Body of pancreas (tissue), 4 donors: ENCODE measurements around the gene SART1. TPM values are rescaled to one million over a fixed set of nuclear protein-coding genes. Genes with fewer than 3 reads are reported as not detected.

Experiments
- ATAC-seq: fragments of 150-250 bp; one replicate; pipeline ENCODE4 v1.9.1; 2016
- DNase-seq, 4 donors: peaks; one replicate each; pipeline ENCODE4 v3.0.0-alpha.2; 2019
- H3K27ac ChIP-seq, 4 donors: fragments of 200-600 bp; sonication (generic); 1 replicate in 3 of 4; 2 replicates in 1 of 4; pipeline versions ENCODE4 v1.5.1 to v1.6.1; 2016 to 2019; ENCODE audit warnings: mild to moderate bottlenecking in 1 of 4, mixed read lengths in 1 of 4, moderate library complexity in 1 of 4
- H3K27me3 ChIP-seq, 2 donors: fragments of 200-600 bp; sonication (generic); one replicate each; pipeline ENCODE4 v1.6.0; 2016; ENCODE audit warnings: mild to moderate bottlenecking in 1 of 2
- H3K36me3 ChIP-seq, 2 donors: fragments of 200-600 bp; sonication (generic); replicated peaks in 1 of 2; 2 replicates each; pipeline ENCODE4 v1.5.1; 2016; ENCODE audit warnings: low read depth in 2 of 2; ENCODE audit not compliant: insufficient read depth in 1 of 2
- H3K4me1 ChIP-seq: fragments of 200-600 bp; sonication (generic); one replicate; pipeline ENCODE4 v1.6.0; 2016
- H3K4me3 ChIP-seq, 2 donors: fragments of 200-600 bp; sonication (generic); 1 replicate in 1 of 2; 2 replicates in 1 of 2; pipeline ENCODE4 v1.5.1; 2016 to 2019
- H3K9me3 ChIP-seq, 3 donors: fragments of 200-600 bp; sonication (generic); 1 replicate in 2 of 3; 2 replicates in 1 of 3; pipeline ENCODE4 v1.5.1; 2016
- POLR2A ChIP-seq, 3 donors: fragments of 450-650 bp; IDR thresholded peaks; one replicate each; pipeline ENCODE4 v1.6.1; 2016; ENCODE audit warnings: antibody characterized with exemption in 3 of 3, mild to moderate bottlenecking in 2 of 3
- WGBS, 2 donors: methylation state at CpG; one replicate each; pipeline ENCODE4 v1.1.5; 2017; 5-methylcytosine and 5-hydroxymethylcytosine counted together
- intact Hi-C: fragments of 100-400 bp; cut with DNase I; formaldehyde crosslinking; loops from one replicate; pipeline ENCODE4 v1.15.1; 2023
- total RNA-seq, 2 donors: library from RNA; depleted of rRNA; stranded (reverse); fragments of >200 nt; gene quantifications; one replicate each; pipeline ENCODE4 v1.1.0, GENCODE V29; 2016
- TF ChIP-seq, protein P1 (sequence below), 7 experiments: fragments of 450-650 bp in 4 of 7; fragments of 200-600 bp in 3 of 7; sonication (generic) in 3 of 7; IDR thresholded peaks; one replicate each; pipeline ENCODE4 v1.5.1; 2016 to 2019; ENCODE audit warnings: antibody characterized with exemption in 7 of 7

The SART1 gene
- total RNA-seq, 2 donors from 2014 or later = 27.5 to 60.6 TPM

GRCh38 chr11:66004186-66004585, 42.7 kb downstream of the SART1 start:
- no peak for TF ChIP-seq POLR2A (IDR thresholded peaks at IDR 0.05)
- TF ChIP-seq, protein P1, sequence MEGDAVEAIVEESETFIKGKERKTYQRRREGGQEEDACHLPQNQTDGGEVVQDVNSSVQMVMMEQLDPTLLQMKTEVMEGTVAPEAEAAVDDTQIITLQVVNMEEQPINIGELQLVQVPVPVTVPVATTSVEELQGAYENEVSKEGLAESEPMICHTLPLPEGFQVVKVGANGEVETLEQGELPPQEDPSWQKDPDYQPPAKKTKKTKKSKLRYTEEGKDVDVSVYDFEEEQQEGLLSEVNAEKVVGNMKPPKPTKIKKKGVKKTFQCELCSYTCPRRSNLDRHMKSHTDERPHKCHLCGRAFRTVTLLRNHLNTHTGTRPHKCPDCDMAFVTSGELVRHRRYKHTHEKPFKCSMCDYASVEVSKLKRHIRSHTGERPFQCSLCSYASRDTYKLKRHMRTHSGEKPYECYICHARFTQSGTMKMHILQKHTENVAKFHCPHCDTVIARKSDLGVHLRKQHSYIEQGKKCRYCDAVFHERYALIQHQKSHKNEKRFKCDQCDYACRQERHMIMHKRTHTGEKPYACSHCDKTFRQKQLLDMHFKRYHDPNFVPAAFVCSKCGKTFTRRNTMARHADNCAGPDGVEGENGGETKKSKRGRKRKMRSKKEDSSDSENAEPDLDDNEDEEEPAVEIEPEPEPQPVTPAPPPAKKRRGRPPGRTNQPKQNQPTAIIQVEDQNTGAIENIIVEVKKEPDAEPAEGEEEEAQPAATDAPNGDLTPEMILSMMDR (IDR thresholded peaks at IDR 0.05) = no peak
- intact Hi-C loops = no loop called here
- Histone ChIP-seq H3K27me3 (no peaks in the 10 kb centered on the region), H3K27ac (no peak overlapping the region), H3K36me3 (peaks cover 0 to 9% of the 10 kb centered on the region in 2 donors), H3K9me3 (no peaks in the 10 kb centered on the region), H3K4me3 (no peak overlapping the region), H3K4me1 (peaks cover 27% of the 10 kb centered on the region)
- no peak for ATAC-seq
- DNase-seq = no peak
- WGBS, 2 donors = 52 to 65% methylated on average over 4 of the region's 4 CpGs

- Histone ChIP-seq H3K27ac (no peak overlapping the region), H3K4me3 (no peak overlapping the region), H3K4me1 (peaks cover 14% of the 10 kb centered on the region), H3K27me3 (no peaks in the 10 kb centered on the region), H3K36me3 (no peaks in the 10 kb centered on the region), H3K9me3 (no peaks in the 10 kb centered on the region)
- TF ChIP-seq, protein P1 (IDR thresholded peaks at IDR 0.05) = no peak
- TF ChIP-seq POLR2A (IDR thresholded peaks at IDR 0.05) = no peak
- intact Hi-C loops = no loop called here
- DNase-seq (no peak), ATAC-seq (no peak)
- WGBS, 2 donors = 86% methylated on average over 12 to 13 of the region's 13 CpGs
These were observed 44.8 kb downstream of the SART1 start for GRCh38 chr11:66006134-66006890.

GRCh38 chr11:66006891-66007176, 45.3 kb downstream of the SART1 start:
- intact Hi-C loops = no loop called here
- no peaks in the 10 kb centered on the region for H3K36me3 ChIP-seq
- H3K4me1 ChIP-seq = peaks cover 14% of the 10 kb centered on the region
- 67% methylated on average over 4 of the region's 4 CpGs; no CpG with 5 or more reads in 1 of the 2 donors for WGBS, 2 donors
- ATAC-seq (no peak), DNase-seq (no peak)
- no peaks in the 10 kb centered on the region for H3K27me3 ChIP-seq
- no peaks in the 10 kb centered on the region for H3K9me3 ChIP-seq
- no peak overlapping the region for H3K4me3 ChIP-seq
- H3K27ac ChIP-seq = no peak overlapping the region
- TF ChIP-seq, protein P1 (IDR thresholded peaks at IDR 0.05) = no peak
- TF ChIP-seq POLR2A (IDR thresholded peaks at IDR 0.05) = no peak

DNA sequence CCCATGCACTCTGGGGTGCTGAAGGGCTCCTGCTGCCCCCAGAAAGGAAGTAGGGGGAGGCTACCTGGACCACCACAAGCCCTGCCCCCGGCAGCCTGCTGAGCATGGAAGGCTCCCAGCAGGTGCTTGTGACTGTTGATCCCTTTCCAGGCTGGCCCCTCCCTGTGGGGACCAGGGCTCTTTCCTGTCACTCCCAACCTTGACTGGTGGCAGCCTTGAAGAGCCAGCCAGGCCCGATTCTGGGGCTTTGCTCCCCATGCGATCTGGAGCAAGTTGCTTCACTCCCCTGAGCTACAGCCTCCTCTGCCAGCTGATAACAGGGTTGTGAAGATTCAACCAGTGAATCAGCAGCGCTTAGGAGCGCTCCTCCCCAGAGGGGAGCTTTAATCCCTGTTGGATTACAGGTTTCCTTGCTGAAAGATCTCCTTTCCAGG, 45.7 kb downstream of the SART1 start:
- TF ChIP-seq POLR2A (IDR thresholded peaks at IDR 0.05) = no peak
- DNase-seq (no peak), ATAC-seq (no peak)
- intact Hi-C loops = no loop called here
- Histone ChIP-seq H3K4me1 (peaks cover 14% of the 10 kb centered on the region), H3K27me3 (no peaks in the 10 kb centered on the region), H3K36me3 (no peaks in the 10 kb centered on the region), H3K27ac (no peak overlapping the region), H3K9me3 (no peaks in the 10 kb centered on the region), H3K4me3 (no peak overlapping the region)
- WGBS, 2 donors = 35% methylated on average over 5 of the region's 5 CpGs; no CpG with 5 or more reads in 1 of the 2 donors

DNA sequence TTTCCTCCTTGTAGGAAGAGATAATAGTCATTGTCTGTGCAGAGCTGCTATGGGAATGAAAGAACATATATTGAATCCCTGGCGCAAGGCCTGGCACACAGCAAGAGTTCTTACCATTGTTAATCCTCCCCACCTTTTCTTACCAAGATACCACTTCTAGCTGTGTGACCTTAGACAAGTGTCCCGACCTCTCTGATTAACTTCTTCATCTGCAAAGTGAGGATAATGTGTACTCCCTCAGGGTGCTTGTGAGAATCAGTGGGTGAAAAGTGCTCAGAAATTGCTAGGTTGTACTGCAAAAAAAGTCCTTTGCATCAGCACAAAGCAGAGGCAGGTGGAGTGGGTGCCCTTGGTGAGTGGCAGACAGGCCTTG, 46.5 kb downstream of the SART1 start:
- TF ChIP-seq, protein P1 (IDR thresholded peaks at IDR 0.05) = no peak
- no peak for TF ChIP-seq POLR2A (IDR thresholded peaks at IDR 0.05)
- DNase-seq (no peak), ATAC-seq (no peak)
- Histone ChIP-seq H3K4me3 (no peak overlapping the region), H3K27ac (no peak overlapping the region), H3K36me3 (no peaks in the 10 kb centered on the region), H3K9me3 (no peaks in the 10 kb centered on the region), H3K27me3 (no peaks in the 10 kb centered on the region), H3K4me1 (peaks cover 11% of the 10 kb centered on the region)
- WGBS, 2 donors = 82 to 88% methylated on average over 2 of the region's 2 CpGs
- intact Hi-C loops = no loop called here
